HuH-7.5 (cell line): ENCODE measurements around the gene CST1.
"Not testable (repeated sequence)": the region's sequence is repeated elsewhere in the genome, so short reads cannot be mapped to it uniquely, and the experiment has no call there.

ENCODE experiments used
- DNase-seq: peaks from one replicate; pipeline ENCODE4 v3.0.0; 2011; ENCODE audit warnings: low spot score

Gene CST1

GRCh38 chr20:23754731-23755130 is 4.0 kb upstream of the CST1 start:
- DNase-seq, result no peak

DNA sequence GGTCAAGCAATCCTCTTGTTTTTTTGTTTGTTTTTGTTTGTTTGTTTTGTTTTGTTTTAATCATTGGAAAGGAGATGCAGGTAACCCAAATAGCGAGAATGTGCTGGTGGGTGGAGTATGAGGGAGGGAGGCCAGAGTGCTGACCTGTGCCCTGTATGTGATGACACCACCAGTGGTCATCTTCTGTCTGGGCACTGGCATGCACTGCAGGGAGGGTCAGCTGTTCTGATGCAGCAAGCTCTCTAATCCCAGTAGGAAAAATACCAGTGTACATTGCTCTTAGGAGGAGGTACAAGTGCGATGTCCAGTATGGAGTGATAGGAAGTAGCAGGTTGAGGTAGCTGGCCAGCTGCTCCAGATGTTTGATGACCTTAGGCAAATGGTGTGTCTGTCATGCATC is 2.9 kb upstream of the CST1 start:
- no peak for DNase-seq

DNA sequence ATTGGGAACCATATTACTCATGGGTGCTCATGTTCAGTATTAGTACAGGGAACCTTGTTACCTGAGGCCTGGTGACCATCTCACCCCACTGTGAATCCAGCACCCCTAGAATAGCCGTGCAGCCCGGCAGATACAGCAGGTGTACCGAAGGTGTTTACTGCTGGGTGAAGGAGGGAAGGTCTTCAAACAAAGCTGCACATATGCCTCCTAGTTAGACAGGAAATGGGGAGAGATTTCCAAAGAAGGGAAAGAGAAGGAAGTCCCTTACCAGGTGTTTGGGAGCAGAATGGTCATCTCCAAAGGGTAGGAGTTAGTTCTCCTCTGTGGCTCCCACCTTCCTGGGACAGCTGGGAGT is 2.4 kb upstream of the CST1 start:
- no peak for DNase-seq

DNA sequence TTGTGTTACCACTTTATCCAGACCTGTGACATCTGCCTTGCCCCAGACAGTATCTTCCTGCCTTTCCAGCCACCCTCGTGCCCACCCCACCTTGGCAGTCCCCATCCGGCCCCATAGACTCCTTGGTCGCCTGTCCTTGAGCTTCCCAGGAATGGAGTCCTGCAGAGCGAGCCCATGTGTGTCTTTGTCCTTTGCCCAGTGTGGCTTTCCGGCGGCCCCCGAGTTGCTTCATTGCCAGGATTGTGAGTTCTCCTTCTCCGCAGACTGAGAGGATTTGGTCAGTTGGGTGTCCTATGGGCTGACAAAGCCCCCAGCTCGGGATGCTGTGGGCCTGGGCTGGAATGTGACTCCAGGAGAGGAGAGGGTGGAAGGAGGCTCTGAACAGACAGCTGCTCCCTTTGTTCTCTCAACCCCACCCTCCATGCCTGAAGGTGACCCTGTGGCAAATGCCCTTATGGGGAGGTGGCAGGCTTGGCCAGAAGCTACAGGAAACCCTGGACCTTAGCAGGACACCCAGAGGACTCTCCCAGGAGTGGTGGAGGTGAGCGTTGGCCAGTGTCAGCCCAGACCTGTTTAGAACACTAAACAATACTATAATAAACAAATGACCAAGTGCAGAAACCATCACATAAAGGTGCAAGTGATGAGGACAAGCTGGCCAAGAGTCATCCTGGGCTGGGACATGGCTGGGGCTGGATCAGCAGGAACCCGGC is 1.9 kb upstream of the CST1 start:
- no peak for DNase-seq

DNA sequence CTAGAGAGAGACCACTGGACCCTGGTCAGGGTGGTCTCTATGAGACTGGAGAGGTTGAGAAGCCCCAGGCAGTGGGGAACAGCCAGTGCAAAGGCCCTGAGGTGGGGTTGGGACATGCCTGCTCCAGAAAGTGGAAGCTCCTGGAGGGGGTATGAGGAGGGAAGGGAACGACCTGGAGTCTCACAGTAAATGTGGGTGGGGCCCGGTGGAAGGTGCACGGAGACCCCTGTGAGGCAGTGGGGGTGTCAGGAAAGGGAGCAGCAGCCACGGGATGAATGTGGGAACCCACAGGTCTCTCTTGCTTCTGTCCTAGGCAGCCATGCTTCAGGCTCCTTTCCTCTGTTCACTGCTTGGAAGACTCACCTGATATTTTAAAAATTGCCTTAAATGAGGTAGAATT is 1.3 kb upstream of the CST1 start:
- DNase-seq, result no peak

GRCh38 chr20:23749746-23750145 is 989 bp downstream of the CST1 start:
- no peak for DNase-seq

DNA sequence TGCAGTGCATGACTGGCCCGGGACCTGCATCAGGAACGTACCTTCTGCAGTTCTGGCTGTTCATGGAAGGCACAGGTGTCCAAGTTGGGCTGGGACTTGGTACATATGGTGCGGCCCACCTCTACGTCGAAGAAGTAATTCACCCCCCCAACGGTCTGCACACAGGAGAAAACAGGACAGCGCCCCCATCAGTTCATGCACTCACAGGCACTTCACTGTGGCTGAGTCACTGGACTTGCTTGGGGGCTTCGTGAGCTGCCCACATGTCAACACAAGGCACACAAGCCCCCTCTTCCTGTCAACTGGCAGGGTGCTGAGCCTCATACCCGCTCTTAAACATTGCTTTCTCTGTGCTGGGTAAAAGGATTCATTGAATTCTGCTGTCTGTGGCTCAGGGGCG is 1.8 kb downstream of the CST1 start:
- DNase-seq, result not testable (repeated sequence)

- not testable (repeated sequence) for DNase-seq
Observed at GRCh38 chr20:23747551-23747950, 3.2 kb downstream of the CST1 start.

- DNase-seq, result not testable (repeated sequence)
Observed at GRCh38 chr20:23747092-23747491, 3.6 kb downstream of the CST1 start.

DNA sequence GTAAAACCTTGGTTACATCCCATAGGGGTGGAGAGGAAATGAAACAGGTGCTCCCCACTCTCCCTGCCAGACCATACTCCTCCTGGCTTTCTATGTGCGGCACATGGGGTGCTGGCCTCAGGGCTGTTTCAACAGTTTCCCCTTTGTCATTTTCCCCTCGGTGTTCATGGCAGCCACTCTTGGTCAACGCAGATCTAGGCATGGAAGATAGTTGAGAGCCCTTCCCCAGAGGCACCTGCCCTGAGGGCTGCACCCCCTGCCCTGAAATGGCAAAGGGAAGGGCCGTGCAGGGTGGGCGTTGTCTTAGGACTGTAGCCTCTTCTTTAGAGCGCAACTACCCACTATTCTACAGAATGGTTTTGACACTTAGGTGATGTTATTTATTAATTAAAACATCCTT is 4.4 kb downstream of the CST1 start:
- no peak for DNase-seq

GRCh38 chr20:23745247-23745646 is 5.5 kb downstream of the CST1 start:
- no peak for DNase-seq

GRCh38 chr20:23744817-23745216 is 5.9 kb downstream of the CST1 start:
- DNase-seq, result no peak

DNA sequence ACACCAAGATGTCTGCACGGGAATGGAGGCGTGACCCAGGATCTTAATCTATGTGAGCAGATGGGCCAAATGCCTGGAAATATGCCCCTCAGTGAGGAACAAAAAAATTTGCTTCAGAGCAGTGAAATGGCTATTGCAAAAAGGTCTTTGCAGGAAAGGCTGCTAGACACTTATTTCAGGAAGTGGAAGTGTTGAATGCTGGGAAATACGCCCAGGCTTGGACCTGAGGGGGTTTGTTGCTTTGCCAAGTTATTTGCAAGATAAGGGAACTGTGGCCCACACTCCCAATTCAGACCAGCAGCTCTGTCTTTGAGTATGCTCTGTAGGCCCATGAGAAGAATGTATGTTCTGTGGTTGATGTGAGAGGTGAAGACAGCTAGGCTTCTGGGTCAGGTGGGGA is 15.3 kb downstream of the CST1 start:
- DNase-seq, result not testable (repeated sequence)

DNA sequence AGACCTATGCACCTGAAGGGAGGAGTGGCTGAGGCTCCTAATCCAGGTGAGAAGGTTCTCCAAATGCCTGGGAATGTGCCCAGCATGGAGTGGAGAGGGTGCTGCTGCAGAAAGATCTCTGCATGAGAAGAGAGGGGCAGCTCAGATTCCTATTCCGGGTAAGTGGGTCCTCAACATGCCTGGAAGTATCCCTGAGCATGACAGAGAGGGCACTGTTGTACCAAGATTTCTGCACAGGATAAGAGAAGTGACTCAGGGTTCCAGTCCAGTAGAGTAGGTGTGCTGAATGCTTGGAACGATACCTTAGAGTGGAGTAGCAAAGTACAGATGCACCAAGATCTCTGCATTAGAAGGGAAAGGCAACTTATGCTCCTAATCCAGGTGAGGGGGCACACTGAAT is 15.8 kb downstream of the CST1 start:
- DNase-seq, result not testable (repeated sequence)

- DNase-seq, result not testable (repeated sequence)
Observed at GRCh38 chr20:23734440-23734839, 16.3 kb downstream of the CST1 start.

DNA sequence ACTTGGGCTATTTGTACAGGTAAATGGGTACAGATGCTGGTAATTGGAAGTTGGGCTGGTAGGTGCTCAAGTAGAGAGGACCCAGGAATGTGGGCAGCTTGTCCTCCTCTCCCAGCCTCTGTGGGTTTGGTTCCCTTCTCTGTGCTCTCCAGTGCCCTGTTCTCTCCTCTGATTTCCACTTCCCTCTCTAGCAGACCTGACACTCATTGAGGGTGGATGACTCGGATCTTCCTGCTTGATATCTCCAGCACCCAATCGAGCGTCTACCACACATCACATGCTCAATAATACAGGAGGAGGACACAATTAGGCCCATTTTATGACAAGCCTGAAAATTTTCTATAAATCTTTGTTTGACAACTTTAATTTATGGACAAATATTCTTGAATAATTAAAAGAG is 23.7 kb downstream of the CST1 start:
- no peak for DNase-seq

DNA sequence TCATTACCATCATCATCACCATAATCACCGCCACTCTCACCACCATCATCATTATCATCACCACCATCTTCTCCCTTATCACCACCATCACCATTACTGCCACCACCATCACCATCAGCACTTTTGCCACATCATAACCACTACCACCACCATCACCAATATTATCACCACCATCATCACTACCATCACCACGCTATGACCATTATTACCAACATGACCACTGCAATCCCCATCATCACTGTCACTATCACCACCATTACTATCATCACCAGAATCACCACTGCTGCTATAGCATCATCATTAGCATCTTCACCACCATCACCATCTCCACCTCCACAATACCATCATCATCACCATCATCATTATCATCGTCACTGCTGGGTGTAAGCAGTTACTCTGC is 25.6 kb downstream of the CST1 start:
- no peak for DNase-seq

GRCh38 chr20:23723659-23724307 is 27.0 kb downstream of the CST1 start:
- not testable (repeated sequence) for DNase-seq

GRCh38 chr20:23722851-23723250 is 27.9 kb downstream of the CST1 start:
- not testable (repeated sequence) for DNase-seq

- DNase-seq, result no peak
Observed at GRCh38 chr20:23721962-23722361, 28.8 kb downstream of the CST1 start.

GRCh38 chr20:23719351-23719750 is 31.4 kb downstream of the CST1 start:
- not testable (repeated sequence) for DNase-seq

GRCh38 chr20:23711778-23712177 is 39.0 kb downstream of the CST1 start:
- DNase-seq, result not testable (repeated sequence)

GRCh38 chr20:23710771-23711170 is 40.0 kb downstream of the CST1 start:
- no peak for DNase-seq

- no peak for DNase-seq
Observed at GRCh38 chr20:23705895-23706294, 44.8 kb downstream of the CST1 start.
